Neural cell (in vitro differentiated cells): ENCODE measurements around the gene PRKAG2. TPM values are rescaled to one million over a fixed set of nuclear protein-coding genes. Genes with fewer than 3 reads are reported as not detected.

ENCODE experiments used
- H2AFZ ChIP-seq: fragments of 200-600, 300-800 bp; sonication (generic), shearing (Covaris generic); 2 replicates; pipeline ENCODE4 v1.6.0; 2014; ENCODE audit warnings: low read depth, mild to moderate bottlenecking, antibody characterized with exemption, low read length, moderate library complexity
- H3F3A ChIP-seq: fragments of 200-600 bp; shearing (Covaris generic); 2 replicates; pipeline ENCODE4 v1.6.1; 2016; ENCODE audit warnings: mild to moderate bottlenecking, moderate library complexity, mixed read lengths, antibody characterized with exemption, low read length; ENCODE audit not compliant: insufficient read depth, poor library complexity, severe bottlenecking
- H3K27ac ChIP-seq: fragments of 200-600, 300-800 bp; sonication (generic), shearing (Covaris generic); 2 replicates; pipeline ENCODE4 v1.5.1; 2014; ENCODE audit warnings: mild to moderate bottlenecking, low read length, moderate library complexity
- H3K27me3 ChIP-seq: fragments of 300-800, 200-600 bp; sonication (generic), shearing (Covaris generic); 2 replicates; pipeline ENCODE4 v1.6.0; 2014; ENCODE audit warnings: mild to moderate bottlenecking, low read depth, low read length, moderate library complexity; ENCODE audit not compliant: insufficient read depth
- H3K36me3 ChIP-seq: fragments of 300-800, 200-600 bp; sonication (generic), shearing (Covaris generic); 2 replicates; pipeline ENCODE4 v1.5.1; 2014; ENCODE audit warnings: mild to moderate bottlenecking, antibody characterized with exemption, low read length, moderate library complexity; ENCODE audit not compliant: insufficient read depth
- H3K4me2 ChIP-seq: fragments of 300-800, 200-600 bp; sonication (generic), shearing (Covaris generic); 2 replicates; pipeline ENCODE4 v1.6.0; 2014; ENCODE audit warnings: mild to moderate bottlenecking, low read length
- H3K4me3 ChIP-seq: fragments of 300-800, 200-600 bp; sonication (generic), shearing (Covaris generic); 2 replicates; pipeline ENCODE4 v1.5.1; 2014; ENCODE audit warnings: mild to moderate bottlenecking, low read length, moderate library complexity
- H3K79me2 ChIP-seq: fragments of 200-600 bp; shearing (Covaris generic); replicated peaks from 2 replicates; pipeline ENCODE4 v1.6.0; 2014; ENCODE audit warnings: mild to moderate bottlenecking, low read length, moderate library complexity; ENCODE audit not compliant: insufficient read depth
- H3K9ac ChIP-seq: fragments of 300-800, 200-600 bp; sonication (generic), shearing (Covaris generic); 2 replicates; pipeline ENCODE4 v1.6.1; 2016; ENCODE audit warnings: mild to moderate bottlenecking, low read length, mixed read lengths
- H3K9me2 ChIP-seq: fragments of 200-600 bp; shearing (Covaris generic); 2 replicates; pipeline ENCODE4 v1.6.1; 2016; ENCODE audit warnings: mild to moderate bottlenecking, low read length, mixed read lengths; ENCODE audit not compliant: insufficient read depth
- H3K9me3 ChIP-seq: fragments of 200-600, 300-800 bp; sonication (generic), shearing (Covaris generic); 2 replicates; pipeline ENCODE4 v1.6.1; 2016; ENCODE audit warnings: mild to moderate bottlenecking, mixed run types, low read length, moderate library complexity, mixed read lengths
- H4K20me1 ChIP-seq: fragments of 200-600 bp; shearing (Covaris generic); 2 replicates; pipeline ENCODE4 v1.6.1; 2016; ENCODE audit warnings: mild to moderate bottlenecking, mixed run types; ENCODE audit not compliant: insufficient read depth
- CTCF ChIP-seq: fragments of 450-650 bp; IDR thresholded peaks from 2 replicates; pipeline ENCODE4 v1.5.1; 2014; ENCODE audit warnings: antibody characterized with exemption, mild to moderate bottlenecking, moderate library complexity; ENCODE audit not compliant: poor library complexity, severe bottlenecking
- EP300 ChIP-seq: fragments of 450-650 bp; conservative IDR thresholded peaks from 2 replicates; pipeline ENCODE4 v1.6.1; 2014; ENCODE audit warnings: antibody characterized with exemption, mild to moderate bottlenecking, moderate library complexity; ENCODE audit not compliant: poor library complexity, severe bottlenecking
- EZH2 ChIP-seq: fragments of 200-600, 300-800 bp; shearing (Covaris generic), sonication (generic); IDR thresholded peaks from 2 replicates; pipeline ENCODE4 v1.6.1; 2014; ENCODE audit warnings: antibody characterized with exemption, low read length, borderline replicate concordance, mild to moderate bottlenecking; ENCODE audit not compliant: insufficient read depth, poor library complexity, severe bottlenecking
- MXI1 ChIP-seq: fragments of 450-650 bp; conservative IDR thresholded peaks from 2 replicates; pipeline ENCODE4 v1.6.1; 2014; ENCODE audit warnings: antibody characterized with exemption, mild to moderate bottlenecking; ENCODE audit not compliant: poor library complexity, severe bottlenecking
- POLR2AphosphoS5 ChIP-seq: IDR thresholded peaks from 2 replicates; pipeline ENCODE4 v1.6.1; 2012
- RAD21 ChIP-seq: fragments of 450-650 bp; conservative IDR thresholded peaks from 2 replicates; pipeline ENCODE4 v1.6.1; 2014; ENCODE audit warnings: antibody characterized with exemption, mild to moderate bottlenecking, moderate library complexity
- REST ChIP-seq: IDR thresholded peaks from 2 replicates; pipeline ENCODE4 v1.6.1; 2012; ENCODE audit warnings: borderline replicate concordance
- SMC3 ChIP-seq: fragments of 450-650 bp; conservative IDR thresholded peaks from 2 replicates; pipeline ENCODE4 v1.6.1; 2014; ENCODE audit warnings: antibody characterized with exemption, mild to moderate bottlenecking, moderate library complexity; ENCODE audit not compliant: poor library complexity
- TAF1 ChIP-seq: IDR thresholded peaks from 2 replicates; pipeline ENCODE4 v1.6.1; 2012; ENCODE audit warnings: low read depth
- polyA plus RNA-seq: library from polyadenylated mRNA; depleted of rRNA; stranded (reverse); fragments of >200 nt; gene quantifications from 2 replicates; pipeline ENCODE4 v1.2.3, GENCODE V29; 2014

PRKAG2 gene
- polyA plus RNA-seq, 1 donor from 2014 or later, result 22.9 TPM

DNA sequence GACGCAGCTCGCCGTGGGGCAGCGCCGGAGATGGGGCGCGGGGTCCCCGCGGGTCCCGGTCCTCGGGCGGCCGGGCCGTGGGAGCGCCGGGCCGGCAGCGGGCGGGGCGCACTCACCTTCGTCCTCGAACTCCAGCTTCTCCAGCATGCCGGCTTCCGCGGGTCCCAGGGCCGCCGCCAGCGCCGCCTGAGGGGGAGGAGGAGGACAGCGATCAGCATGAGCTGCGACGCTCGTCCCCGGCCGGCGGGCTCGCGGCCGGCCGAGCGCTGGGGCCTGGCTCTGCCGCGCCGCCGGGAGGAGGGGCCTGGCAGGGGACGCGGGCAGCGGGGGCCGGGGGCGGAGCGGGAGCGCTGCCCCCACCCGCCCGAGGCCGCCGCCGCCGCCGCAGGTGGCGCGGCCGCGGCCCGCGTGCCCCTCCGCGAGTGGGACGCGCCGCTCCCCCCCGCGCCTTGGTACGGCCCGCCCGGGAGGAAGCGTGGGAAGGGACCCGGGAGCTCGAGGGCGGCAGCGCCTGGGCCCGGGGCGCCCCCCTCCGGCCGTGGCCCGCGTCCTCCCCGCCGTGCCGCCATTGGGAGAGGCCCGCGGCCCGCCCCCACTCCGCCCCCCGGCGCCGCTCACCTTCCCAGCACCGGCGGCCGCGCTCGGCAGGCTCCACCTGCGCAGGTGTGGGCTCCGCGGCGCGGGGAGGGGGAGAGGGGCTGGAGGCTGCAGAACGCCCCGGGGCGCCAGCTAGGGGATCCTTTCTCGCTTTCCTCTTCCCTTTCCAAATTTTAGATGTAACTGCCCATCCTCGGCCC is 244.8 kb downstream of the PRKAG2 start (continued):
- no peak for TF ChIP-seq EZH2

- H3K27ac ChIP-seq, result peak overlapping the region; percentile 28
- H3K4me2 ChIP-seq, result peak overlapping the region; percentile 12
These were observed 245.4 kb downstream of the PRKAG2 start for GRCh38 chr7:151631570-151631952.

More at GRCh38 chr7:151631570-151631952, 245.4 kb downstream of the PRKAG2 start:
- Histone ChIP-seq H3K9me2 (no peaks in the 10 kb centered on the region), H3K27me3 (no peaks in the 10 kb centered on the region), H3K9me3 (no peaks in the 10 kb centered on the region), H3F3A (peaks cover 8% of the 10 kb centered on the region), H2AFZ (no peak overlapping the region), H3K9ac (peak overlapping the region; percentile 72), H3K4me3 (peak overlapping the region; percentile 85), H3K79me2 (peaks cover 5% of the 10 kb centered on the region), H4K20me1 (no peaks in the 10 kb centered on the region), H3K36me3 (no peaks in the 10 kb centered on the region)
- TF ChIP-seq RAD21 (no peak), MXI1 (no peak), POLR2AphosphoS5 (no peak), TAF1 (peak; percentile 56), CTCF (no peak), SMC3 (peak; percentile 49), EP300 (no peak), REST (no peak), EZH2 (no peak)
